Activated naive CD4-positive, alpha-beta T cell treated with anti-CD3 and anti-CD28 coated beads, Interleukin-2, amount 10 ng/mL, durations not matched to agents 7 days and 5 days (primary cell): ENCODE data around the gene SGO2.

ENCODE experiments used
- CTCF ChIA-PET: fragments of 350-600 bp; sonication (Branson Sonifier 250); formaldehyde crosslinking; loops from one replicate; lab custom pipeline; 2021; ENCODE audit warnings: antibody characterized with exemption; lab: Charles Lee
- DNase-seq: peaks from one replicate; pipeline ENCODE4 v3.0.0-alpha.2; 2020
- H3K27ac Mint-ChIP-seq: one replicate; pipeline ENCODE4 v1.8.0; 2021; ENCODE audit warnings: mild to moderate bottlenecking, moderate library complexity, mixed read lengths
- H3K27me3 Mint-ChIP-seq: one replicate; pipeline ENCODE4 v1.8.0; 2021; ENCODE audit warnings: mild to moderate bottlenecking, mixed read lengths
- H3K36me3 Mint-ChIP-seq: one replicate; pipeline ENCODE4 v1.8.0; 2021; ENCODE audit warnings: mixed read lengths
- H3K4me1 Mint-ChIP-seq: one replicate; pipeline ENCODE4 v1.8.0; 2021; ENCODE audit warnings: mixed read lengths
- H3K4me3 Mint-ChIP-seq: one replicate; pipeline ENCODE4 v1.8.0; 2021; ENCODE audit warnings: mild to moderate bottlenecking, moderate library complexity, mixed read lengths
- H3K9me3 Mint-ChIP-seq: one replicate; pipeline ENCODE4 v1.8.0; 2021; ENCODE audit warnings: mixed read lengths

Gene SGO2

GRCh38 chr2:200613692-200614091 lies 87.7 kb downstream of the SGO2 start:
- Mint-ChIP-seq H3K9me3 (no peaks in the 10 kb centered on the region), H3K27ac (no peak overlapping the region), H3K36me3 (no peaks in the 10 kb centered on the region), H3K4me3 (no peak overlapping the region), H3K27me3 (peaks cover 4% of the 10 kb centered on the region), H3K4me1 (peaks cover 10% of the 10 kb centered on the region)
- DNase-seq: no peak
- CTCF ChIA-PET: no interaction called here

- Mint-ChIP-seq H3K4me3 (no peak overlapping the region), H3K27ac (no peak overlapping the region), H3K27me3 (peaks cover 4% of the 10 kb centered on the region), H3K36me3 (no peaks in the 10 kb centered on the region), H3K4me1 (peaks cover 10% of the 10 kb centered on the region), H3K9me3 (no peaks in the 10 kb centered on the region)
- CTCF ChIA-PET: interaction anchor here (0.6 to 0.9 kb wide), 2 partner anchors 89 to 310 kb away, joined by 3 to 4 read pairs; no protein-coding TSS in a partner anchor
- no peak for DNase-seq
Measured at GRCh38 chr2:200614249-200614648, 88.2 kb downstream of the SGO2 start.

- Mint-ChIP-seq H3K36me3 (no peaks in the 10 kb centered on the region), H3K4me1 (peaks cover 10% of the 10 kb centered on the region), H3K9me3 (no peaks in the 10 kb centered on the region), H3K4me3 (no peak overlapping the region), H3K27me3 (peaks cover 4% of the 10 kb centered on the region), H3K27ac (no peak overlapping the region)
- no peak for DNase-seq
- CTCF ChIA-PET: no interaction called here
Measured at GRCh38 chr2:200615247-200615646, 89.2 kb downstream of the SGO2 start.

GRCh38 chr2:200616193-200616592 lies 90.2 kb downstream of the SGO2 start:
- no peak for DNase-seq
- peaks cover 4% of the 10 kb centered on the region for H3K27me3 Mint-ChIP-seq
- H3K27ac Mint-ChIP-seq: no peak overlapping the region
- H3K4me1 Mint-ChIP-seq: peaks cover 10% of the 10 kb centered on the region
- CTCF ChIA-PET: no interaction called here
- H3K36me3 Mint-ChIP-seq: no peaks in the 10 kb centered on the region
- H3K4me3 Mint-ChIP-seq: no peak overlapping the region
- H3K9me3 Mint-ChIP-seq: no peaks in the 10 kb centered on the region

GRCh38 chr2:200616656-200617055 lies 90.6 kb downstream of the SGO2 start:
- H3K9me3 Mint-ChIP-seq: no peaks in the 10 kb centered on the region
- DNase-seq: no peak
- CTCF ChIA-PET: no interaction called here
- H3K36me3 Mint-ChIP-seq: no peaks in the 10 kb centered on the region
- peaks cover 10% of the 10 kb centered on the region for H3K4me1 Mint-ChIP-seq
- H3K4me3 Mint-ChIP-seq: no peak overlapping the region
- H3K27me3 Mint-ChIP-seq: peaks cover 2% of the 10 kb centered on the region
- H3K27ac Mint-ChIP-seq: no peak overlapping the region

GRCh38 chr2:200617156-200618053 lies 91.4 kb downstream of the SGO2 start:
- Mint-ChIP-seq H3K4me1 (peaks cover 10% of the 10 kb centered on the region), H3K27me3 (no peaks in the 10 kb centered on the region), H3K36me3 (no peaks in the 10 kb centered on the region), H3K9me3 (no peaks in the 10 kb centered on the region), H3K4me3 (no peak overlapping the region), H3K27ac (no peak overlapping the region)
- CTCF ChIA-PET: interaction anchor here (0.7 to 1.8 kb wide), 3 partner anchors 86 to 642 kb away, joined by 3 to 8 read pairs (median 4); no protein-coding TSS in a partner anchor
- DNase-seq: no peak

- H3K4me3 Mint-ChIP-seq: no peak overlapping the region
- H3K36me3 Mint-ChIP-seq: no peaks in the 10 kb centered on the region
- H3K27me3 Mint-ChIP-seq: peaks cover under 1% of the 10 kb centered on the region
- CTCF ChIA-PET: interaction anchor here (0.7 to 1.8 kb wide), 3 partner anchors 85 to 642 kb away, joined by 3 to 8 read pairs (median 4); no protein-coding TSS in a partner anchor
- no peak overlapping the region for H3K27ac Mint-ChIP-seq
- no peaks in the 10 kb centered on the region for H3K9me3 Mint-ChIP-seq
- no peak for DNase-seq
- peaks cover 10% of the 10 kb centered on the region for H3K4me1 Mint-ChIP-seq
Measured at GRCh38 chr2:200618054-200618419, 92.0 kb downstream of the SGO2 start.

- peaks cover 10% of the 10 kb centered on the region for H3K4me1 Mint-ChIP-seq
- H3K27me3 Mint-ChIP-seq: peaks cover 5% of the 10 kb centered on the region
- no peak for DNase-seq
- CTCF ChIA-PET: interaction anchor here (1.5 to 1.8 kb wide), 2 partner anchors 85 to 95 kb away, joined by 4 to 8 read pairs; no protein-coding TSS in a partner anchor
- no peaks in the 10 kb centered on the region for H3K36me3 Mint-ChIP-seq
- H3K9me3 Mint-ChIP-seq: no peaks in the 10 kb centered on the region
- H3K27ac Mint-ChIP-seq: no peak overlapping the region
- H3K4me3 Mint-ChIP-seq: no peak overlapping the region
Measured at GRCh38 chr2:200618590-200619021, 92.6 kb downstream of the SGO2 start.

GRCh38 chr2:200619279-200619678 lies 93.3 kb downstream of the SGO2 start:
- H3K36me3 Mint-ChIP-seq: no peaks in the 10 kb centered on the region
- no peak overlapping the region for H3K4me3 Mint-ChIP-seq
- no peak for DNase-seq
- no peak overlapping the region for H3K27ac Mint-ChIP-seq
- peaks cover 5% of the 10 kb centered on the region for H3K27me3 Mint-ChIP-seq
- H3K9me3 Mint-ChIP-seq: no peaks in the 10 kb centered on the region
- CTCF ChIA-PET: interaction anchor here (1.5 to 1.8 kb wide), 2 partner anchors 84 to 94 kb away, joined by 4 to 8 read pairs; no protein-coding TSS in a partner anchor
- peaks cover 10% of the 10 kb centered on the region for H3K4me1 Mint-ChIP-seq

- no peak for DNase-seq
- no peak overlapping the region for H3K27ac Mint-ChIP-seq
- H3K27me3 Mint-ChIP-seq: peaks cover 8% of the 10 kb centered on the region
- peaks cover 10% of the 10 kb centered on the region for H3K4me1 Mint-ChIP-seq
- H3K9me3 Mint-ChIP-seq: no peaks in the 10 kb centered on the region
- CTCF ChIA-PET: interaction anchor here (0.9 kb wide), 1 partner anchor 87 kb away, joined by 3 read pairs; no protein-coding TSS in a partner anchor
- no peaks in the 10 kb centered on the region for H3K36me3 Mint-ChIP-seq
- no peak overlapping the region for H3K4me3 Mint-ChIP-seq
Measured at GRCh38 chr2:200620606-200621390, 94.8 kb downstream of the SGO2 start.

GRCh38 chr2:200622106-200622505 lies 96.1 kb downstream of the SGO2 start:
- Mint-ChIP-seq H3K4me1 (peaks cover 7% of the 10 kb centered on the region), H3K36me3 (no peaks in the 10 kb centered on the region), H3K27ac (no peak overlapping the region), H3K27me3 (peaks cover 13% of the 10 kb centered on the region), H3K9me3 (no peaks in the 10 kb centered on the region), H3K4me3 (no peak overlapping the region)
- CTCF ChIA-PET: no interaction called here
- no peak for DNase-seq

- H3K9me3 Mint-ChIP-seq: no peaks in the 10 kb centered on the region
- H3K27me3 Mint-ChIP-seq: peaks cover 26% of the 10 kb centered on the region
- no peak for DNase-seq
- no peak overlapping the region for H3K27ac Mint-ChIP-seq
- H3K4me3 Mint-ChIP-seq: no peak overlapping the region
- no peaks in the 10 kb centered on the region for H3K36me3 Mint-ChIP-seq
- CTCF ChIA-PET: no interaction called here
- no peaks in the 10 kb centered on the region for H3K4me1 Mint-ChIP-seq
Measured at GRCh38 chr2:200624026-200624425, 98.0 kb downstream of the SGO2 start.

- no peaks in the 10 kb centered on the region for H3K36me3 Mint-ChIP-seq
- no peaks in the 10 kb centered on the region for H3K4me1 Mint-ChIP-seq
- H3K27me3 Mint-ChIP-seq: peaks cover 29% of the 10 kb centered on the region
- H3K9me3 Mint-ChIP-seq: no peaks in the 10 kb centered on the region
- no peak overlapping the region for H3K27ac Mint-ChIP-seq
- CTCF ChIA-PET: no interaction called here
- H3K4me3 Mint-ChIP-seq: no peak overlapping the region
- no peak for DNase-seq
Measured at GRCh38 chr2:200624658-200625057, 98.7 kb downstream of the SGO2 start.

GRCh38 chr2:200625282-200625681 lies 99.3 kb downstream of the SGO2 start:
- no peak for DNase-seq
- Mint-ChIP-seq H3K9me3 (no peaks in the 10 kb centered on the region), H3K36me3 (no peaks in the 10 kb centered on the region), H3K4me1 (no peaks in the 10 kb centered on the region), H3K27me3 (peaks cover 29% of the 10 kb centered on the region), H3K27ac (no peak overlapping the region), H3K4me3 (no peak overlapping the region)
- CTCF ChIA-PET: interaction anchor here (1.0 kb wide), 1 partner anchor 26 kb away, joined by 3 read pairs; no protein-coding TSS in a partner anchor
